ENCODE measurements around the gene CDCA3.

CDCA3 gene

GRCh38 chr12:6826734-6827436 lies 24.2 kb downstream of the CDCA3 start:
- H3K4me1 Mint-ChIP-seq = peaks cover 23% of the 10 kb centered on the region
- H3K9me3 Mint-ChIP-seq = no peaks in the 10 kb centered on the region
- H3K36me3 Mint-ChIP-seq (ENCODE audit: low read depth) = no peaks in the 10 kb centered on the region
- peaks cover 69% of the 10 kb centered on the region for H3K27me3 Mint-ChIP-seq
- no peak for DNase-seq
- peak overlapping the region; percentile 53 for H3K4me3 Mint-ChIP-seq
- no peak for ATAC-seq
- peak overlapping the region; percentile 64 for H3K27ac Mint-ChIP-seq

GRCh38 chr12:6826125-6826733 lies 24.9 kb downstream of the CDCA3 start:
- H3K27me3 Mint-ChIP-seq = peaks cover 71% of the 10 kb centered on the region
- DNase-seq (no peak), ATAC-seq (no peak)
- no peak overlapping the region for H3K4me3 Mint-ChIP-seq
- peaks cover 24% of the 10 kb centered on the region for H3K4me1 Mint-ChIP-seq
- no peak overlapping the region for H3K27ac Mint-ChIP-seq
- no peaks in the 10 kb centered on the region for H3K36me3 Mint-ChIP-seq (ENCODE audit: low read depth)
- no peaks in the 10 kb centered on the region for H3K9me3 Mint-ChIP-seq

- Mint-ChIP-seq H3K4me3 (no peak overlapping the region), H3K4me1 (peaks cover 30% of the 10 kb centered on the region), H3K36me3 (ENCODE audit: low read depth) (no peaks in the 10 kb centered on the region), H3K27me3 (peaks cover 72% of the 10 kb centered on the region), H3K27ac (no peak overlapping the region), H3K9me3 (no peaks in the 10 kb centered on the region)
- ATAC-seq (peak; percentile 69), DNase-seq (peak; percentile 89)
Observed at GRCh38 chr12:6825398-6826124, 25.5 kb downstream of the CDCA3 start.

- ATAC-seq (no peak), DNase-seq (no peak)
- Mint-ChIP-seq H3K36me3 (ENCODE audit: low read depth) (no peaks in the 10 kb centered on the region), H3K27me3 (peaks cover 70% of the 10 kb centered on the region), H3K4me3 (no peak overlapping the region), H3K4me1 (peaks cover 30% of the 10 kb centered on the region), H3K9me3 (no peaks in the 10 kb centered on the region), H3K27ac (no peak overlapping the region)
Observed at GRCh38 chr12:6824901-6825381, 26.1 kb downstream of the CDCA3 start.

GRCh38 chr12:6824085-6824775 lies 26.9 kb downstream of the CDCA3 start:
- no peak for ATAC-seq
- peaks cover 67% of the 10 kb centered on the region for H3K27me3 Mint-ChIP-seq
- H3K27ac Mint-ChIP-seq = no peak overlapping the region

GRCh38 chr12:6823182-6824084 lies 27.7 kb downstream of the CDCA3 start:
- ATAC-seq = no peak
- peaks cover 24% of the 10 kb centered on the region for H3K4me1 Mint-ChIP-seq
- H3K27ac Mint-ChIP-seq = no peak overlapping the region
- no peak overlapping the region for H3K4me3 Mint-ChIP-seq
- H3K9me3 Mint-ChIP-seq = no peaks in the 10 kb centered on the region
- no peaks in the 10 kb centered on the region for H3K36me3 Mint-ChIP-seq (ENCODE audit: low read depth)
- DNase-seq = no peak
- H3K27me3 Mint-ChIP-seq = peaks cover 62% of the 10 kb centered on the region

More at GRCh38 chr12:6824085-6824775, 26.9 kb downstream of the CDCA3 start:
- Mint-ChIP-seq H3K36me3 (ENCODE audit: low read depth) (no peaks in the 10 kb centered on the region), H3K4me1 (peaks cover 28% of the 10 kb centered on the region), H3K4me3 (no peak overlapping the region), H3K9me3 (no peaks in the 10 kb centered on the region)
- DNase-seq = no peak

GRCh38 chr12:6822426-6823135 lies 28.5 kb downstream of the CDCA3 start:
- peaks cover 2% of the 10 kb centered on the region for H3K36me3 Mint-ChIP-seq (ENCODE audit: low read depth)
- H3K27ac Mint-ChIP-seq = no peak overlapping the region
- DNase-seq = no peak
- H3K27me3 Mint-ChIP-seq = peaks cover 59% of the 10 kb centered on the region
- no peak overlapping the region for H3K4me3 Mint-ChIP-seq
- ATAC-seq = no peak
- H3K9me3 Mint-ChIP-seq = no peaks in the 10 kb centered on the region
- H3K4me1 Mint-ChIP-seq = peaks cover 20% of the 10 kb centered on the region

- DNase-seq = no peak
- Mint-ChIP-seq H3K27ac (no peak within 1 kb of the TSS), H3K27me3 (peaks cover 51% of the 10 kb centered on the region), H3K4me1 (peaks cover 15% of the 10 kb centered on the region), H3K4me3 (no peak within 1 kb of the TSS), H3K9me3 (no peaks in the 10 kb centered on the region), H3K36me3 (ENCODE audit: low read depth) (peaks cover 2% of the 10 kb centered on the region)
- ATAC-seq = no peak
Observed at GRCh38 chr12:6821591-6822425, 29.3 kb downstream of the CDCA3 start, which contains the start of gene GPR162. Gene GPR162 (plus strand): TSS chr12:6821821. CDS start chr12:6823899, 2,078 bp downstream.

GRCh38 chr12:6820166-6820565 lies 30.9 kb downstream of the CDCA3 start:
- Mint-ChIP-seq H3K27me3 (peaks cover 38% of the 10 kb centered on the region), H3K36me3 (ENCODE audit: low read depth) (peaks cover 2% of the 10 kb centered on the region), H3K4me3 (no peak overlapping the region), H3K9me3 (no peaks in the 10 kb centered on the region), H3K4me1 (peaks cover 13% of the 10 kb centered on the region), H3K27ac (no peak overlapping the region)
- ATAC-seq (no peak), DNase-seq (no peak)

- Mint-ChIP-seq H3K4me1 (peaks cover 13% of the 10 kb centered on the region), H3K36me3 (ENCODE audit: low read depth) (peaks cover 2% of the 10 kb centered on the region), H3K4me3 (no peak overlapping the region), H3K27ac (no peak overlapping the region), H3K27me3 (peaks cover 38% of the 10 kb centered on the region), H3K9me3 (no peaks in the 10 kb centered on the region)
- no peak for DNase-seq
- no peak for ATAC-seq
Observed at GRCh38 chr12:6819106-6820030, 31.7 kb downstream of the CDCA3 start.

GRCh38 chr12:6818645-6819044 lies 32.4 kb downstream of the CDCA3 start:
- Mint-ChIP-seq H3K27me3 (peaks cover 36% of the 10 kb centered on the region), H3K4me1 (peaks cover 13% of the 10 kb centered on the region), H3K9me3 (no peaks in the 10 kb centered on the region), H3K4me3 (no peak overlapping the region), H3K36me3 (ENCODE audit: low read depth) (peaks cover 2% of the 10 kb centered on the region), H3K27ac (no peak overlapping the region)
- DNase-seq = no peak
- ATAC-seq = no peak

- H3K4me3 Mint-ChIP-seq = no peak overlapping the region
- ATAC-seq (no peak), DNase-seq (no peak)
- H3K27me3 Mint-ChIP-seq = peaks cover 32% of the 10 kb centered on the region
- H3K27ac Mint-ChIP-seq = no peak overlapping the region
- peaks cover 13% of the 10 kb centered on the region for H3K4me1 Mint-ChIP-seq
- peaks cover 2% of the 10 kb centered on the region for H3K36me3 Mint-ChIP-seq (ENCODE audit: low read depth)
- no peaks in the 10 kb centered on the region for H3K9me3 Mint-ChIP-seq
Observed at GRCh38 chr12:6818222-6818621, 32.9 kb downstream of the CDCA3 start.
